HG03196 (cell line): ENCODE results near the gene RBBP8NL.

Experiments
- ATAC-seq: cut with Tn5 transposase; IDR thresholded peaks from one replicate; pipeline ENCODE4 v1.9.1; 2021; ENCODE audit not compliant: unreplicated experiment

RBBP8NL gene

DNA sequence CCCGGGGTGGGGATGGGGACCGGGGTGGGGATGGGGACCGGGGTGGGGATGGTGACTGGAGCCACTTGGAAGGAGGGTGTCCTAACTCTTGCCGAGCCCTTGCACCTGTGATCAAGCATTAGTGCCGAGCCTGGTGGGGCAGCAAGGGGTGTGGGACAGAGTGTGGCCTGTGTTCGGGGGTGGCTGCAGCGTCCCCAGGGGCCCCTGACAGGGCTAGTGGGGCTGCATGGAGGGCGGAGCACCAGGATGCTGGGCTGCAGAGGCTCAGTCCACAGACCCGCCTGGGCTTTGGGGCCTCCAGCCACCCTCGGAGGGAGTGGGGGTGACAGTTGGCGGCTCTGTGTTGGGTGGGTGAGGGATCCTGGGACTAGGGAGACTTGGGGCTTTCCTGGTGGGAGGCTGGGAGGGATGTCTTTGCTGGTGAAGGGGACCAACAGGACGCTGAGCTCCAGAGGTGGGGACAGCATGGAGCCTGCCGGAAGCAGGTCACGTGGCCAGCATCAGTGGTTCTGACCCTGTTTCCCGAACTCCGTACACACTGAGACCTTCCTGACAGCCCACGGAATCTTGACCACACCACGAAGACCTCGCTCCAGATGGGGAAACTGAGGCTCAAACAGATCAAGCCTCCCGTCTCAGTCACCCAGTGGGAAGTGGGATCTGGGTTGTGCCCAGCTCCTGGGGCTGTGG is 4.6 kb downstream of the RBBP8NL start:
- no peak for ATAC-seq

DNA sequence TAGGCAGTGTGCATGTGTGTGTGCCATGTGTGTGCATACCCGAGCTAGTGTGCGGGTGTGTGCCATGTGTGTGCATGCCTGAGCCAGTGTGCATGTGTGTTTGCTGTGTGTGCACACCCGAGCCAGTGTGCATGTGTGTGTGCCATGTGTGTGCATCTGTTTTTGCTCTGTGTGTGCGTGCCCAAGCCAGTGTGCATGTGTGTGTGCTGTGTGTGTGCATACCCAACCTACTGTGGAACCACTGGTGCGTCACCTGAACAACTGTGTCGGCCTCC is 5.7 kb downstream of the RBBP8NL start:
- ATAC-seq: no peak

DNA sequence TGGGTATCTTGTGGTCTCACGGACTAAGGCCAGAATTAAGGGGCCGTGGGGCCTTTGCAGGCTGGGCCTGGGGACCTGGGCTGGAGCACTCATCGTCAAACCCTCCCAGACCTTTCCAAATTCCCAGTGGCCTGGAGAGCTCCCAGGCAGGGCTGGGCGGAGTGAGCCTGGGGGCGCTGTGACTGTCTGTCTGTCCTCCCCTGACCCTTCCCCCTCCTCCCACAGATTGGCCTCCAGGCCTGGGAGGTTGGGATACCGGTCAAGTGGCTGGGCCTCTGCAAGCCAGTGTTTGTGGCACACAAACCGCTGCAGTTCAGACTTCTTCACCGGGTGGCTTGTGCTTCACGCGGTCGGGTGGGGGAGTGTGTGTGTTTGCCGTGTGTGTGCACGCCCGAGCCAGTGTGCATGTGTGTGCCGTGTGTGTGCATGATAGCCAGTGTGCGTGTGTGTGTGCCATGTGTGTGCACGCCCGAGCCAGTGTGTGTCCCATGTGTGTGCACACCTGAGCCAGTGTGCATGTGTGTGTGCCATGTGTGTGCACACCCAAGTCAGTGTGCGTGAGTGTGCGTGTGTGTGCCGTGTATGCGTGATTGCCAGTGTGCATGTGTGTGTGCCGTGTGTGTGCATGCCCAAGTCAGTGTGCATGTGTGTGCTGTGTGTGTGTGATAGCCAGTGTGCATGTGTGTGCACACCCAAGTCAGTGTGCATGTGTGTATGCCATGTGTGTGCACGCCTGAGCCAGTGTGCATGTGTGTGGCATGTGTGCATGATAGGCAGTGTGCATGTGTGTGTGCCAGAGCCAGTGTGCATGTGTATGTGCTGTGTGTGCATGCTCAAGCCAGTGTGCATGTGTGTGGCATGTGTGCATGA is 6.3 kb downstream of the RBBP8NL start:
- ATAC-seq: no peak

DNA sequence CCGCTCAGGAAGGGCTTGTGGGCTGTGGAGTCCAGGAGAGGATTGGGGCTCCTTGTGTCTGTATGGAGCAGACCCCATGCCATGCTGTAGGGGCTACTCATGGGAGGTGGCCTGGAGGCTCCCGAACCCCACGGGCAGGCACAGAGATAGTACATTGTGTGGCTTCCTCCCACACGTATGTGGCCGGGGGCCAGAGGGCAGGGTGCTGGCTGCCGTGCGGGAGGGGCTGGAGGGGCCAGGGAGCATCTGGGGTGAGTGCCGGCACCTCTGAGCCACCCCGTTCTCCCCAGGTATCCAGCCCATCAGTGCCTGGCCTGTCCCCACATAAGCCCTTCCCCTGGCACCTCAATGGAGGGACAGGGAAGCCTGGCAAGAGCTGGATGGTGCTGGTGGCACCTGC is 7.6 kb downstream of the RBBP8NL start:
- ATAC-seq: no peak

DNA sequence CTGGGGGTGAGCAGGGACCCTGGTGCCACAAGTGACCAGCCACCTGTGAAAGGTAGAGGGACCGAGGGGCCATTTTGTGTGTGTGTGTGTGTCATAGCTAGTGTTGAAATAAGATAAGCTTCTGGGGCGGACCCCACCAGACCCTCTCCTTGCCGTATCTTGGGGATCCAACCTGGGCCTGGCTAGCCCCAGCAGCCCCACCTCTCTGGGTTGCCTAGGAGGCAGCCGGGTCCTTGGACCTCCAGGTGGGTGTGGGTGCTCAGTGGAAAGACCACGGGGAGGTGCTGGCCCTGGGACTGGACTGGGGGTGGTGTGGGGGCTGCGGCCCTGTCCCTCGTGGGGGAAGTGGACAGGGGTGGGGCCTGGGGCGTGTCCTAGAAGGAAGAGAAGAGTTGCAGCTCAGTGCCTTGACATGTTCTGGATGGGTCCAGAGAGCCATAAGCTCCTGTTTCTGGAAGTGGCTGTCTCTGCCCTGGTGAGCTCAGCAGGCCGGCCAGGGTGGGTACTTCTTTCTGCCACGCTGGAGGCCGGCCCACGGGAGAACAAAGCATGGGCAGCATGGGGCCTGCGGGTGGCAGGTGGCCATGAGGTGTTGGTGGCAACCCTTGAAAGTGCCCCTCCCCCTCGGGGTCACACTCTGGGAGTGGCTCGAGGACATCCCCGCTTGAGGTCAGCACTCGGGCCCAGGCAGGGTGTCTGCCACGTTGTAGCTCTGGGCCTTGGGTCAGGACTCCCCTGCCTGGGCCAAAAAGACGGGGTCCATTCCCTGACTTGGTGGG is 8.4 kb downstream of the RBBP8NL start:
- ATAC-seq: no peak

DNA sequence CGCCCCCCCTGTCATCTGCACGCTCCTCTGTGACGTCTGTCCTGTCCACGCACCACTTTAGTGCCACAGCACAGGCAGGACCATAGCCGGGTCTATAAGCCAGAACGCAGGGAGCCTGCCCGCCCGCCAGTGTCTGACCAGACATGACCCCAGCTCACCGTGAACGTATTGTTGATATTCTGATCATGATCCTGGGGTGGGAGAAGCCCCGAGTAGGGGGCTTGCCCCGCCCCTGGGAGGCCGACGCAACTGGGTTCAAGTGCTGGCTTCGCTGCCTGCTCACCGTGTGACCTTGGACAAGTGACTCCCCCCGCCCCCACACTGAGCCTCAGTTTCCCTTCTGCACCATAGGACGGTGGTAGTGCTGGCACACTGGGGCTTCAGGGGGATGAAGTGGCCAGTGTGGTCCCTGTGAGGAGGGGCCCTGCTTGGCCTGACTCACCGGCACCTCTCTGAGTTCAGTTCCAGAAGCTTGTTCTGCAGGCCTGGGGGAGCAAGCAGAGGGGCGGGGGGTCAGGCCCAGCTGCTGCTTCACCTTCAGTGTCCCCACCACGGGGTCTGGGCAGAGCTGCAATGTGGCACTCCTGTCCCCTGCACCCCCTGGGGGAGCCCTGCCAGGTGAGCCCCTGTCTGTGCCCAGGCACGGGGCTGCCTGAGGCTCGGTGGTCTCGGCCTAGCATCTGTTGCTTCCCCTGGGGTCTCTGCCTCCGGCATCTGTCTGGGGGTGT is 9.2 kb downstream of the RBBP8NL start:
- no peak for ATAC-seq

DNA sequence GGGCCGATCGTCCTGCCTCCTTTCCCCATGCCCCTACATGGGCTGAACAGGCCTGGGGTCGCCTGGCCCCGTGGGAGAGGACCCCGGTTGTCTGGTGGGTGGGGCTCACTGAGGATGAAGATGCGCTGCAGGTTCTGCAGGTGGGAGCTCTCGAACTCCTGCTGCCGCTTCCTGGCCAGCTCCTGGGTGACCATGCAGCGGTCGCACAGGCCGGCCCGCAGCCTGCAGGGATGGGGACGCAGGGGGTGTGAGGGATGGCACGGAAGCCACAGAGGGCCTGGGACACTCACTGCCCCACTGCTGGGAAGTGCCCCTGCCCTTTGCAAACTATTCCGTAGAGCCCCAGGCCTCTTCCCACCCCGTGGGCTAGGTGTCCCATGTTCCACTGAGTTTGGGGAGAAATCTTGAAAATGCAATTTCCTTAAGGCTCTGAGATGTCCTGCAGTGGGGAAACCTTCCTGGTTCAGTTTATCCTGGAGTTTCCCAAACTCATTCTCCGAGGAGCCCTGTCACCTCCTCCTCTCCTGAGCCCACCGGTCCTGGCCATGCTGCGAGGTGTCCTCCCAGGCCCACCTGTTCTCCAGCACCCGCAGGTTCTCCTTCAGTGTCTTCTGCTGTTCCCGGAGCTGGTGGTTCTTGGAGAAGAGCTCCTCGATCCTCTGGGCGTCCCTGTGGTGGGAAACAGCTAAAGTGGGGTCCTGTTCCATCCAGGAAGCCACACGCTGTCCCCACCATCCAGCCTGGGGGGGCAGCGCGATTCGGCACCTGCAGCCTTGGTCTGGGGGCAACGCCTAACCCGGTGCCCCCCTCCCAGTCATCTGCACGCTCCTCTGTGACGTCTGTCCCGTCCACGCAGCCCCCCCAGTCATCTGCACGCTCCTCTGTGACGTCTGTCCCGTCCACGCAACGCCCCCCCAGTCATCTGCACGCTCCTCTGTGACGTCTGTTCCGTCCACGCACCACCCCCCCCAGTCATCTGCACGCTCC is 10.4 kb downstream of the RBBP8NL start:
- no peak for ATAC-seq

DNA sequence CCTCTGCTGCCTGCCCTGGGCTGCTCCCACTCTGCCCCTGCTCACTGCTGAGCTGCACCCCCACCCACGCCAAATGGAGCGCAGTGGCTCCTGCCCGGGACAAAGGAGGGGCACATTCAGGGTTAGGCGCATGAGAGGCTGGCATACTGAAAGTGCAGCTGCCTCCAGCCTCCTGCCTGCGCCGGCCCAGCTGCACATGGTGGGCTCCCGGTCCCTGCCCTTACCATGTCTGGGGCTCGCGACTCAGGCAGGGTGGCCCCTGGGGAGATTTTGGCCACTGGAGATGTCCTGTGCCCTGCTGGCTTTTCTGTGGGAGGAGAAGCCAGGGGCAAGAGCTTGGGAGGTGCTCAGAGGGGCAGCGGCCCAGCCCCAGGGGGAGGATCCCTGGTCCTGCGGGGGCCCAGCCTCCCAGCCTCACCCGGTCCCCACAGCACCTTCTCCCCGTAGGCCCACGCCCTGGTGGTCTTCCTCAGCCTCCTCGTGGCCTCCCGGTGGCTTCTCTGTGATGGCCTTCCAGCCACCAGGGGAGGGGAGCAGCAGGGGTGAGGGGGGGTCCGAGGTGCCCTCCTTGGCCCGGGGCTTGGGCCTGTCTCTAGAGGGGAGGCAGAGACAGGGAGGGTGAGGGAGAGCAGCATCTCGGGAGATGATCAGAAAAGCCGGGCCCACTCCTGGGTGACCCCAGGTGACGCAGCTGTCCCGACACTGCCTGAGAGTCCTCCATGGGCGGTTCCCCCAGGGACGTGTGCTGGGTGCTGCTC is 11.8 kb downstream of the RBBP8NL start:
- no peak for ATAC-seq

DNA sequence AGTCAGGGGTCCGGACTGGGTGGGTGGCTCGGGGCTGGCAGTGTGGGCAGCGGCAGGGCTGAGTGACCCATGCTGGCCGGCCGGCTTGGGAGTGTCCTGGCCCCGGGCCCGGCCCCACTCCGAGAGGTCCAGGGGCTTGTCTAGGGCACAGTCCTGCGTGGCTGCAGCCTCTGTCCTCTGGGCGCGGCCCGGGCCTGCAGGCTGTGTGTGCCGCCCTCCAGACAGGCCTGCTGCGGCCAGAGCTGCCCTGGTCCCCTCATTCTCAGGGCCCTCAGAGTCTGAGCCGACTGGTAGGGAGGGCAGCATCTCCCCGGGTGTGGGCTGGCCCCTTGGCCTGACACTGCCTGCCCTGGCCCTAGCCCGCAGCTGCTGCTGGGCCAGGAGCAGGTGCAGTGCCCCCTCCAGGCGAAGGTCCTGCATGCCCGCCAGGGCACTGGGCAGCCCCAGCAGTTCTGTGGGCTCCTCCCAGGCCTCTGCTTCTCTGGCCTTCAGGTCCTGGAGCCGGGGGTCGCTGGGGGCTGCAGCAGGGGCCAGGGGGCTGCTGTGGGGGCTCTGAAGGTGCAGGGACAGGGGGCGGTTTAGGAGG is 13.3 kb downstream of the RBBP8NL start:
- ATAC-seq: no peak

DNA sequence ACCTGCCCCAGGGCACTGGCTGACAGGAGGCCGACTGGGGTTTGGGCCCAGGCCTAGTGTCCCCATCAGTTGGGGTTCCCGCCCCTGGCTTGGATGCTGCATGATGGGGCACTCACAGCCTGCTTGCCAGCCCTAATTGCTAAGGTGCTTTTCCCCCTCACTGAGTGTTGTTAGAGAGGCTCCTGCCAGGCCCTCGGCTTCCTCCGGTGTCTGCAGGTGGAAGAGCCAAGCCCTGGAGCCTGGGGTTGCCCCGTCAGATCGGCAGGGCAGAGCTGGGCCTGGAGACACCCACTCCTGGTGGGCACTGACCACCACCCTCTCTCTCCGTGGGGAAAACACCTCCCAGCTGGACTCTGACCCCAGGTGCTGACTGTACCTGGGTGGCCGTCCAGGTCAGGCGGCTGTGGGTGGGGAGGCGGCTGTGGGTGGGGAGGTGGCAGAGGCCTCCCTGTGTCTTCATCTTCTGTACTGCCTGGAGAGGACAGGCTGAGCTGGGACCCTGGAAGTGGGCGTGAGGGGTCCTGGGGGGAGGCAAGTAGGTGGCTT is 14.2 kb downstream of the RBBP8NL start:
- ATAC-seq: no peak

DNA sequence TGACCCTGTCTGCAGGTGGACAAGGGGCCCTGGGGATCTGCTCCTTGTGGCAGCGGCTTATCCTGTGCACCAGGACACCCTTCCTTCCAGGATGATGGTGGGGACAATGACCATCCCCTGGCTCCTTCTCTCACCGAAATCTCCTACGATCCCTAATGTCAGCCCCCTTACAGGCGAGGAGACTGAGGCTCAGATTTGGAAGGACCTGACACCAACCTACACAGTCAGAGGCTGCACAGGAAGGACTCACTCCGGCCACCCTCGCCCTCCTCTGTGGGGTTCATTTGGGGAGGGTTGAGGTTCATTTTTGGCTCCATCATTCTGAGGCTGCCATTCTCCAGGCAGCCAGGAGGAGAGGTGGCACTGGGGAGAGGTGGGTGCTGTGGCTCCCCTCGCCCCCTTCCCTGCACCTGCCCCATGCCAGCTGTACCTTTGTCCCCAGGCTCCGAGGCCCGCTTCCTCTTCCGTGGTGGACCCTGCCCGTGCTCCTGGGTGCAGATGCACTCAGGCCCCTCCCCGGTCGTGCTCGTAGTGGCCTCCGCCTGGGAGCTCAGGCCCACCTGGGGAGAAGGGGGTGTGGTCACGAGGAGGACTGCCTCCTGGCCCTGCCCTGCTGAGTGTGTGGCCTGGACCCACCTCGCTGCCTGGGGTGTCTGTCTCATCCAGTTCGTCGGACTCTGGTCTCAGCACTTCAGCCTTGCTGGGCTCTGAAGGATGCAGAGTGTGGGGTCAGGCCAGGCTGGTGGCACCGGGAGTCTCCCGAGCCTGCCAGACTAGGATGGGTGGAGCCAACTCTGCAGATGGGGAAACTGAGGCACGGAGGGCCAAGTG is 14.9 kb downstream of the RBBP8NL start:
- no peak for ATAC-seq

DNA sequence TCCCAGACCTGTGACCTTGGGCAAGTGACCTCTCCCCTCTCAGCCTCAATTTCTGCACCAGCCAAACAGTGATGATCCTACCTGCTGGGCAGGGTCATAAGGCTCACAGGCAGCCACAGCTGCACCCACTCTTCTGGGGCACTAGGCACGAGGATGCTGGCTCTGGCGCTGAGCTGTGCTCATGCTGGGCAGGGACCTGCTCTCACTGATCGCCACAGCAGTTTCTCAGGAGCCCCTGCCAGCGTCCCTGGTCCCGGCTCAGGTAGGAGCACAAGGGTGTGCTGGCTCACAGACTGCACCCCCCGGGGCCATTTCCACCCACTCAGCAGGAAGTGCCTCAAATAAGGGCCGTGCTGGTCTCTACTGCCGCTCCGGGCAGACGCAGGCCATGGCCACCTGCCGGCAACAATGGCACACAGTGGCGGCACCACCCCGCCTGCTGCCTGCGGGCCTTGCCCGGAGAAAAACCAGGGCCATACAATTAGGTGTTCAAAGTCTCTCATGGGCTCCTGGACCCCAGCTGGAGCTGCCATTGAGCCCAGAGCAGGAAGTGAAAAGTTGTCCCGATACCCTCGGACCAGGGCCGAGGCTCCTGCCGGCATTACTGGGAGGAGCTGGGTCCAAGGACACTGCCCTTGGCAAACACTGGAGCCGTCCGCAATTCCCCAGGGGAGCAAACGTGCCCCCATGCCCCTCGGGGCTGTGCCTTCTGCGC is 15.7 kb downstream of the RBBP8NL start:
- no peak for ATAC-seq

DNA sequence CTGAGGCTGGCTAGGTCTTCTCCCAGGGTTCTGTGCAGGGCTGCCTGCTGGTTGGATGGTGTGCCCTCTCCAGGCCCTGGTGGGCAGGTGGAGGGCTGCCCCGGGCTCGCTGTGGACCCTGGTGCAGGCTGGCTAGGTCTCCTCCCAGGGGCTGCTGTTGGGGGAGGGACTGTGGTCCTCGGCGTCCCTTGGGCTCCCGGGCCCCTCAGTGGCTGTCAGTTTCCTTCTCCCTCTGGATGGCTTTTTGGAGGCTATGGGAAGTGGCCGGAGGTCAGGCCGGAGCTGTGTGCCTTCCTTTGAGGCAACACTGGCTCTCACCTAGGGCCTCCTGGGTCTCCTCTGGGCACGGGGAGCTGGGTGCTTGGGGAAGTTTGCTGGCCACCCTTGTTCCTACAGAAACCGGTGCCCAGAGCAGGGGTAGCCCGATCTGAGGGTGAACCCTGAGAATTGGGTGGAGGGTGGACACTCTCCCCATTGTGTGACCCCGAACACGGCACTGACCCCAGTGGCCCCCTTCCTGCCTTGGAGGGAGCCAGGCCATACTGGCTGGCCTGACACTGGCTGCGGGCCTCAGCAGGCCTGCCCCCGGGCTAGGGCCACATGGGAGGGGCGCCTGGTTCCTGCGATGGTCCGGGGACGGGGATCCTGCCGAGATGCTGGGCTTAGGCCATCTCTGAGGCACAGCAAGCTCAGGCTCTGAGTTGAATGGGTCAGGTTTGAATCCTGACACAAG is 16.4 kb downstream of the RBBP8NL start:
- no peak for ATAC-seq

DNA sequence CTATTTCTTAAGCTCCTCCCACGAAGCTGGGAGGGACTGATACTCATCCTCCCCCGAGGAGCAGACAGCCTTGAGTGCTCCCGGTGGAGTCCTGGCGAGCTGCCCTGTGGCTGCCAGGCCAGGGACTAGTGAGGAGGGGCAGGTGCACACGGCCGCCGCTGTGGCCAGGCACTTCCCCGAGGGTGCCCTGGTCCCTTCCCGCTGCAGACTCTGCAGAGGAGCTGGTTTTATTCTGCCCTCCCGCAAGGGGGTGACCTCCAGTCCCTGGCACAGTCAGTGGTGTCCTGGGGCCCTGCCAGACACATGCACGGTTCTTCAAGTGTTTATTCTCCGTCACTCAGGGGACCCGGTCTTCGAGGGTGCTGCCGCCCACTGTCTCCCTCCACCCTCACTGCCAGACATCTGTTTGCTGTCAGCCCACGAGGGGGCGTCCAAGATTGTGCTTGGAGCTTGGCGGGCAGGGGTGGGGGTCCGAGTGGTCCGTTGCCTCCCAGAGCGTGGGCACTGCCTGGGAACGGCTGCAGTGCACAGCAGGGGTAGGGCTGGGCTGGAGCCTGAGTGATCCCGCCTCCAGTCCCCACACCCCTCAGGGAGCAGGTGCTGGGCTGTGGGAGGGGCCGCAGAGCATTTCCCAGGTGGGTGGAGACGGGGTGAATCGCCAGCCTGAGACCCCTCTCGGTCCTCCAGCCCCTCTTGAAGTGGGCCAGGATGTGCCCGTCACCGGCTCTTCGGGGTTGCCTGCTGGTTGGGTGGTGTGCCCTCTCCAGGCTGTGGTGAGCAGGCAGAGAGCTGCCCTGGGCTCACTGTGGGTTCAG is 17.2 kb downstream of the RBBP8NL start:
- no peak for ATAC-seq

DNA sequence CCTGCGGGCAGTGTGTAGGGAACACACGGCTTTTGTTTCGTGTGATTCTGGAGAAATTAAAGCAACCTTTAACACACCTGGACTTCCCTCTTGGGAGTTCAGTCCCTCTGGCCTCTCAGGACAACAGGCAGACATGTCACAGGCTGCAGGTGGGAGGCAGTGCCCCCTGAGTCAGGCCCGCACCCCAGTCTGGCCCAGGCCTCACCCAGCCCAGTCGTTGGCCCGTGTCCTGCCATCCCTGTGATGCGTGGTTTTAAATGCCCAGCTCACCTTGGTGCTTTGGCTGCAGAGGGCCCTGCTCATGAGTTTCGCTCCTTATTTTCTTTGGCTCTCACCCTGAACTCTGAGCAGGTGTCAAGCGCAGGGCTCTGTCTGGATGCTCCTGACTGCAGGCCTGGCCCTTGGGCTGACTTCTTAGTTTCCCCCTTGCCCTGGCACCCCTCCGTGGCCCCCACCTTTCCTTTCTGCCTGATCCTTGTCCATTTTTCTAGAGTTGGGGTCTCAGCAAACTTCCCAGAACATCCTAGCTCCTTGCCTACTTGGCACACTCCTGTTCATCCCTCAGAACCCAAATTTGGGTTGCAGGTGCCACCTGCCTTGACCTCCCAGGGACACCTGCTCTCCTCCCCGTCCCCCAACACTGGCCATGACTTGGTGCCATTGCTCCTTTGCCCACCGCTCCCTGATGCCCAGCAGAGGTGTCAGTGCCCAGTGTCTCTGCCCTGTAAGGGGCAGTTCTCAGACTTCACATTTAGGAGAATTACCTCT is 18.1 kb downstream of the RBBP8NL start:
- no peak for ATAC-seq
